ENCODE measurements around the gene RNF20. TPM values are rescaled to one million over a fixed set of nuclear protein-coding genes. Genes with fewer than 3 reads are reported as not detected.

The RNF20 gene
- total and polyA plus RNA-seq, 2 of the 13 experiments (the other 11 are each of a cell fraction or from before 2014, with no cell fraction given), result 12.7 to 37.6 TPM

- TF ChIP-seq JUN (CRISPR knock-in tag; IDR thresholded peaks at IDR 0.05), result no peak
- TF ChIP-seq STAG1 (CRISPR knock-in tag; IDR thresholded peaks at IDR 0.05), result no peak
- TF ChIP-seq ZNF317 (CRISPR knock-in tag; IDR thresholded peaks at IDR 0.05), result no peak
Measured at GRCh38 chr9:101486693-101487442, 46.8 kb upstream of the RNF20 start (continued).

- Histone ChIP-seq H3K36me3 (replicated peaks in 1 of 2; ENCODE audit: control insufficient read depth in 1 of 2, insufficient read depth in 2 of 2, low read length in 2 of 2) (no peaks in the 10 kb centered on the region), H3K9me3 (ENCODE audit: low read length) (no peaks in the 10 kb centered on the region), H3K27ac (ENCODE audit: extremely low read length, insufficient read depth, low read length) (no peak overlapping the region), H2AFZ (ENCODE audit: low read length) (no peak overlapping the region), H3K9ac (ENCODE audit: insufficient read depth, low read depth, low read length) (no peak overlapping the region), H3K27me3 (ENCODE audit: control insufficient read depth in 1 of 2, insufficient read depth in 2 of 2, low read length in 2 of 2) (0 out of 5 replicates have a peak, but pooled peaks cover 0 to 5% of the 10 kb centered on the region in 2 experiments), H3K4me3 (replicated peaks in 1 of 3; ENCODE audit: insufficient read depth in 1 of 3, low read depth in 2 of 3, low read length in 3 of 3) (no peak overlapping the region), H3K79me2 (ENCODE audit: insufficient read depth, low read length) (no peaks in the 10 kb centered on the region), H4K20me1 (ENCODE audit: insufficient read depth, low read length) (no peaks in the 10 kb centered on the region), H3K4me2 (ENCODE audit: low read depth, low read length) (peak overlapping the region; percentile 51), H3K4me1 (ENCODE audit: insufficient read depth, low read length) (no peaks in the 10 kb centered on the region)
- TF ChIP-seq ZNF451 (CRISPR knock-in tag; IDR thresholded peaks at IDR 0.05), result no peak
- in situ Hi-C loops (cut with HindIII; ENCODE audit: extremely low pct_ligation_motif_present, low pct_unique_long_range_greater_than_20kb), result no loop called here
- ATAC-seq (peak; percentile 51), DNase-seq (ENCODE audit: low spot score) (no peak), FAIRE-seq (no peak)
- no TSS peak for BruUV-seq (replicated peaks)
- POLR2A ChIA-PET, result no interaction called here
- intact Hi-C loops (cut with micrococcal nuclease; ENCODE audit: unreplicated experiment), result no loop called here
- CTCF ChIA-PET (ENCODE audit: low intra/inter-chr PET ratio, low total read pairs), result no interaction called here
- WGBS (ENCODE audit: low lambda C conversion rate), result 27% methylated on average over 9 of the region's 9 CpGs
Measured at GRCh38 chr9:101487443-101487840, 46.2 kb upstream of the RNF20 start.

DNA sequence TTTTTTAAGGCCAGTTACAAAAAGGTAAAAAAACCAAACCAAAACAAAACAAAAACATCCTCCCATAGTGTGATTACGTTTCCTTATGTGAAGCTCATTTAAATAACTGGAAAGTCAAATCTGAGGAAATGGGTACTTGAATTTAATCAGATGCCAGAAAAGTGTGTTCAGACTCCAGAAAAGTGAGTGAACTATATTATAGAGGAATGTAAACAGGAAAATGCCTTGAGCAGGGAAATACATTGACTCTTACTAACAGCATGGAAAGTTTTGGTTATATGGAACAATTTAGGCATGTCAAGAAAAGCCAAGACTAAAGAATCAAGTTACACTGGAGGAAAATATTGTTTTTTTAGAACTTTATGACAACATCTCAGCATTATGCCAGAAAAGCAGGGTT is 37.8 kb upstream of the RNF20 start:
- Histone ChIP-seq H3K27ac (ENCODE audit: extremely low read length, insufficient read depth, low read length) (no peak overlapping the region), H4K20me1 (ENCODE audit: insufficient read depth, low read length) (no peaks in the 10 kb centered on the region), H3K79me2 (ENCODE audit: insufficient read depth, low read length) (no peaks in the 10 kb centered on the region), H3K27me3 (ENCODE audit: control insufficient read depth in 1 of 2, insufficient read depth in 2 of 2, low read length in 2 of 2) (no peaks in the 10 kb centered on the region), H2AFZ (ENCODE audit: low read length) (no peak overlapping the region), H3K36me3 (replicated peaks in 1 of 2; ENCODE audit: control insufficient read depth in 1 of 2, insufficient read depth in 2 of 2, low read length in 2 of 2) (no peaks in the 10 kb centered on the region), H3K9me3 (ENCODE audit: low read length) (no peaks in the 10 kb centered on the region), H3K4me2 (ENCODE audit: low read depth, low read length) (no peak overlapping the region), H3K9ac (ENCODE audit: insufficient read depth, low read depth, low read length) (no peak overlapping the region), H3K4me3 (replicated peaks in 1 of 3; ENCODE audit: insufficient read depth in 1 of 3, low read depth in 2 of 3, low read length in 3 of 3) (no peak overlapping the region), H3K4me1 (ENCODE audit: insufficient read depth, low read length) (no peaks in the 10 kb centered on the region)
- intact Hi-C loops (cut with micrococcal nuclease; ENCODE audit: unreplicated experiment) (no loop called here), in situ Hi-C loops (cut with HindIII; ENCODE audit: extremely low pct_ligation_motif_present, low pct_unique_long_range_greater_than_20kb) (no loop called here)
- ATAC-seq (no peak), FAIRE-seq (no peak), DNase-seq (ENCODE audit: low spot score) (no peak)
- ChIA-PET CTCF (ENCODE audit: low intra/inter-chr PET ratio, low total read pairs) (no interaction called here), POLR2A (no interaction called here)
- WGBS (ENCODE audit: low lambda C conversion rate), result 6% methylated on average over 1 of the region's 1 CpG
- TF ChIP-seq ZNF543 (CRISPR knock-in tag; IDR thresholded peaks at IDR 0.05) (no peak), NONO (IDR thresholded peaks at IDR 0.05) (no peak), NONO (CRISPR knock-in tag; conservative IDR thresholded peaks at IDR 0.05) (no peak), TOE1 (CRISPR knock-in tag; IDR thresholded peaks at IDR 0.05) (no peak)
- BruUV-seq (replicated peaks), result no TSS peak

All from HepG2 (cell line).